Thymus (tissue), 11 donors: ENCODE data around the gene YPEL1. TPM values are rescaled to one million over a fixed set of nuclear protein-coding genes. Genes with fewer than 3 reads are reported as not detected.
A peak's percentile ranks its signal among the peaks of the same experiment; 100 is the strongest.

ENCODE experiments used
- DNase-seq, 9 donors: peaks; one replicate each; pipeline ENCODE4 v3.0.0-alpha.2; 2013; ENCODE audit warnings: low spot score in 9 of 9, low read depth in 6 of 9, missing footprints in 1 of 9
- H3K27ac ChIP-seq, 2 donors: one replicate each; pipeline ENCODE4 v1.5.1; 2013; ENCODE audit warnings: control low read depth in 1 of 2, low read depth in 1 of 2, low read length in 1 of 2, mild to moderate bottlenecking in 1 of 2, moderate library complexity in 1 of 2
- H3K27me3 ChIP-seq, 2 donors: one replicate each; pipeline ENCODE4 v1.5.1; 2013; ENCODE audit warnings: low read length in 1 of 2; ENCODE audit not compliant: control insufficient read depth in 2 of 2, insufficient read depth in 1 of 2
- H3K36me3 ChIP-seq, 2 donors: one replicate each; pipeline ENCODE4 v1.5.1; 2013; ENCODE audit warnings: low read length in 1 of 2, mild to moderate bottlenecking in 1 of 2, moderate library complexity in 1 of 2; ENCODE audit not compliant: control insufficient read depth in 2 of 2, insufficient read depth in 2 of 2
- H3K4me1 ChIP-seq, 2 donors: one replicate each; pipeline ENCODE4 v1.5.1; 2013; ENCODE audit warnings: low read length in 2 of 2; ENCODE audit not compliant: control insufficient read depth in 2 of 2, insufficient read depth in 2 of 2
- H3K4me3 ChIP-seq, 2 donors: one replicate each; pipeline ENCODE4 v1.5.1; 2013; ENCODE audit warnings: low read length in 2 of 2, control low read depth in 1 of 2, mild to moderate bottlenecking in 1 of 2
- H3K9me3 ChIP-seq, 2 donors: one replicate each; pipeline ENCODE4 v1.5.1; 2013; ENCODE audit warnings: low read length in 1 of 2, mild to moderate bottlenecking in 1 of 2; ENCODE audit not compliant: control insufficient read depth in 2 of 2, insufficient read depth in 1 of 2
- WGBS: extraction: QIAGEN DNeasy Blood & Tissue Kit; methylation state at CpG from one replicate; pipeline ENCODE4 v1.1.7; 2013; 5-methylcytosine and 5-hydroxymethylcytosine counted together
- polyA plus RNA-seq: library from polyadenylated mRNA; stranded (reverse); fragments of 200-250 nt; gene quantifications from one replicate; pipeline ENCODE4 v1.2.3, GENCODE V29; 2013
- total RNA-seq: library from RNA; stranded (reverse); fragments of 120-200 nt; gene quantifications from one replicate; pipeline ENCODE4 v1.2.4, GENCODE V29; 2013
- donor health status: healthy.

YPEL1 gene
- total and polyA plus RNA-seq, 2 donors: 9.1 to 14.2 TPM

GRCh38 chr22:21661991-21662390, 73.6 kb downstream of the YPEL1 start:
- H3K36me3 ChIP-seq: no peaks in the 10 kb centered on the region
- DNase-seq: no peak
- H3K27ac ChIP-seq: no peak overlapping the region
- WGBS: 97% methylated on average over 5 of the region's 5 CpGs
- H3K27me3 ChIP-seq: peaks cover 0 to 9% of the 10 kb centered on the region in 2 donors
- no peaks in the 10 kb centered on the region for H3K9me3 ChIP-seq
- peaks cover 13 to 23% of the 10 kb centered on the region in 2 donors for H3K4me1 ChIP-seq
- H3K4me3 ChIP-seq: no peak overlapping the region

GRCh38 chr22:21660904-21661303, 74.7 kb downstream of the YPEL1 start:
- Histone ChIP-seq H3K36me3 (no peaks in the 10 kb centered on the region), H3K9me3 (no peaks in the 10 kb centered on the region), H3K27me3 (peaks cover 0 to 9% of the 10 kb centered on the region in 2 donors), H3K4me1 (peaks cover 10 to 25% of the 10 kb centered on the region in 2 donors), H3K27ac (no peak overlapping the region), H3K4me3 (no peak overlapping the region)
- no peak for DNase-seq
- WGBS: 90% methylated on average over 7 of the region's 7 CpGs

- H3K27ac ChIP-seq: no peak overlapping the region
- 91% methylated on average over 7 of the region's 7 CpGs for WGBS
- no peak for DNase-seq
- H3K9me3 ChIP-seq: no peaks in the 10 kb centered on the region
- peaks cover 6 to 20% of the 10 kb centered on the region in 2 donors for H3K4me1 ChIP-seq
- peaks cover 0 to 9% of the 10 kb centered on the region in 2 donors for H3K27me3 ChIP-seq
- H3K36me3 ChIP-seq: no peaks in the 10 kb centered on the region
- H3K4me3 ChIP-seq: no peak overlapping the region
Observed at GRCh38 chr22:21659864-21660525, 75.6 kb downstream of the YPEL1 start.

GRCh38 chr22:21657360-21658032, 78.1 kb downstream of the YPEL1 start:
- peak in 6 of 9 donors; percentile 61 to 86 (median 73) for DNase-seq
- Histone ChIP-seq H3K9me3 (no peaks in the 10 kb centered on the region), H3K27me3 (peaks cover 0 to 11% of the 10 kb centered on the region in 2 donors), H3K4me3 (peak overlapping the region; percentile 55 to 57), H3K36me3 (peaks cover 0 to 8% of the 10 kb centered on the region in 2 donors), H3K27ac (no peak overlapping the region), H3K4me1 (peaks cover 10 to 27% of the 10 kb centered on the region in 2 donors)
- 1% methylated on average over 79 of the region's 79 CpGs for WGBS

GRCh38 chr22:21657020-21657359, 78.6 kb downstream of the YPEL1 start:
- H3K4me3 ChIP-seq: peak overlapping the region; percentile 55 to 57
- peaks cover 0 to 16% of the 10 kb centered on the region in 2 donors for H3K27me3 ChIP-seq
- H3K4me1 ChIP-seq: peaks cover 12 to 33% of the 10 kb centered on the region in 2 donors
- DNase-seq: no peak
- H3K9me3 ChIP-seq: no peaks in the 10 kb centered on the region
- 66% methylated on average over 17 of the region's 17 CpGs for WGBS
- H3K36me3 ChIP-seq: peaks cover 0 to 8% of the 10 kb centered on the region in 2 donors
- H3K27ac ChIP-seq: no peak overlapping the region

- 38% methylated on average over 40 of the region's 40 CpGs for WGBS
- no peak overlapping the region for H3K27ac ChIP-seq
- H3K4me1 ChIP-seq: peaks cover 18 to 41% of the 10 kb centered on the region in 2 donors
- peak overlapping the region; percentile 46 to 65 for H3K4me3 ChIP-seq
- DNase-seq: peak in 1 of 9 donors; percentile 21
- H3K36me3 ChIP-seq: peaks cover 3 to 21% of the 10 kb centered on the region in 2 donors
- peaks cover 0 to 14% of the 10 kb centered on the region in 2 donors for H3K27me3 ChIP-seq
- no peaks in the 10 kb centered on the region for H3K9me3 ChIP-seq
Observed at GRCh38 chr22:21652547-21653545, 82.7 kb downstream of the YPEL1 start.

GRCh38 chr22:21652010-21652546, 83.5 kb downstream of the YPEL1 start:
- H3K27me3 ChIP-seq: peaks cover 0 to 11% of the 10 kb centered on the region in 2 donors
- H3K27ac ChIP-seq: no peak overlapping the region
- H3K4me1 ChIP-seq: peaks cover 16 to 35% of the 10 kb centered on the region in 2 donors
- peaks cover 3 to 24% of the 10 kb centered on the region in 2 donors for H3K36me3 ChIP-seq
- peak in 7 of 9 donors; percentile 76 to 93 (median 85) for DNase-seq
- H3K4me3 ChIP-seq: peak overlapping the region; percentile 46 to 65
- WGBS: under 1% methylated on average over 44 of the region's 44 CpGs
- H3K9me3 ChIP-seq: no peaks in the 10 kb centered on the region

GRCh38 chr22:21651521-21652009, 84.0 kb downstream of the YPEL1 start:
- Histone ChIP-seq H3K27ac (peak overlapping the region in 1 of 2 donors; percentile 14), H3K4me3 (peak overlapping the region; percentile 46 to 65), H3K27me3 (peaks cover 0 to 11% of the 10 kb centered on the region in 2 donors), H3K4me1 (peaks cover 14 to 30% of the 10 kb centered on the region in 2 donors), H3K36me3 (peaks cover 3 to 24% of the 10 kb centered on the region in 2 donors), H3K9me3 (no peaks in the 10 kb centered on the region)
- DNase-seq: no peak
- WGBS: under 1% methylated on average over 29 of the region's 29 CpGs
